CD4-positive, alpha-beta T cell treated with Interleukin-6 at 100 ng/mL for 8 hours (primary cell): ENCODE measurements around the gene ANKS1A.

Experiments
- DNase-seq: peaks from one replicate; pipeline ENCODE4 v3.0.0-alpha.2; 2020; ENCODE audit warnings: mixed read lengths, low spot score

ANKS1A gene

GRCh38 chr6:35041086-35041861 lies 152.2 kb downstream of the ANKS1A start:
- DNase-seq = no peak

GRCh38 chr6:35042031-35042815 lies 153.2 kb downstream of the ANKS1A start:
- DNase-seq = no peak

GRCh38 chr6:35043381-35044130 lies 154.5 kb downstream of the ANKS1A start:
- DNase-seq = no peak

- no peak for DNase-seq
These were observed 155.2 kb downstream of the ANKS1A start for GRCh38 chr6:35044145-35044745.

- DNase-seq = no peak
These were observed 155.8 kb downstream of the ANKS1A start for GRCh38 chr6:35044761-35045421.

GRCh38 chr6:35046103-35046502 lies 157.0 kb downstream of the ANKS1A start:
- DNase-seq = no peak

- DNase-seq = no peak
These were observed 157.8 kb downstream of the ANKS1A start for GRCh38 chr6:35046862-35047261.

GRCh38 chr6:35047265-35048011 lies 158.4 kb downstream of the ANKS1A start:
- DNase-seq = no peak

GRCh38 chr6:35048031-35048613 lies 159.1 kb downstream of the ANKS1A start:
- no peak for DNase-seq

GRCh38 chr6:35048631-35049083 lies 159.6 kb downstream of the ANKS1A start:
- DNase-seq = no peak

- DNase-seq = no peak
These were observed 160.2 kb downstream of the ANKS1A start for GRCh38 chr6:35049156-35049735.

GRCh38 chr6:35049900-35050756 lies 161.1 kb downstream of the ANKS1A start:
- DNase-seq = no peak

GRCh38 chr6:35050757-35051330 lies 161.8 kb downstream of the ANKS1A start:
- DNase-seq = no peak

GRCh38 chr6:35051396-35051795 lies 162.3 kb downstream of the ANKS1A start:
- no peak for DNase-seq

- DNase-seq = no peak
These were observed 163.0 kb downstream of the ANKS1A start for GRCh38 chr6:35051997-35052583.

GRCh38 chr6:35052694-35053565 lies 163.9 kb downstream of the ANKS1A start:
- DNase-seq = no peak

GRCh38 chr6:35053701-35054100 lies 164.6 kb downstream of the ANKS1A start:
- no peak for DNase-seq
